NCI-H2029 treated with DMSO at 0.1 percent for 48 hours (cell line): ENCODE data around the gene FBXL16.

Experiments
- DNase-seq: peaks from one replicate; lab custom pipeline; 2025; lab: John Stamatoyannopoulos, UW

FBXL16 gene

DNA sequence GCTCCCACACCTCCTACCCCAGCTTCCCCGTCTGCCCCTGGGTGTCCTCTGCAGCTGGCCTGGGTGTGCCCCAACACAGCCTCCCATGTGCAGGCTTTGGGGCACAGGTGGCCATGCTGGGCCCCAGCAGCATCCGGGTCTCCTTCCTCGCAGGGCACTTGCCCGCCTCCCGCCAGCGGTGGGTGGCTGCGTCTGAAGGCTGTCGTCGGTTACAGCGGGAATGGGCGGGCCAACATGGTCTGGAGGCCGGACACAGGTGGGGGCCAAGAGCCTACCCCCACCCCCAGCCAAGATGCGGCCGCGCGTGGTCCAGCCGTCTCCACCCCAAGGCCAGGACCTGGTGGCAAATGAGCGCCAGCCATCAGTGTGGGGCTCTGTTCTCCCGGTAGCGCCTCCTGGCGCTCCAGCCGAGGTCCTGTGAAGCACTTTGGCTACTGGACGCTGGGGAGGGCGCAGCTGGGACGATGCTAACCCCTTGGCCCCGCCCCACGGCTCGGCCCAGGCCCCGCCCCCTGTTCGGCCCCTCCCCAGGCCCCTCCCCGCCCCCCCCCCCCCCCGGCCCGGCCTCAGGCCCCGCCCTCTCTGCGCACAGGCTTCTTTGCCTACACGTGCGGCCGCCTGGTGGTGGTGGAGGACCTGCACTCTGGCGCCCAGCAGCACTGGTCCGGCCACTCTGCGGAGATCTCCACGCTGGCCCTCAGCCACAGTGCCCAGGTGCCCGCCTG lies 45.0 kb downstream of the FBXL16 start:
- DNase-seq, result peak; percentile 48

DNA sequence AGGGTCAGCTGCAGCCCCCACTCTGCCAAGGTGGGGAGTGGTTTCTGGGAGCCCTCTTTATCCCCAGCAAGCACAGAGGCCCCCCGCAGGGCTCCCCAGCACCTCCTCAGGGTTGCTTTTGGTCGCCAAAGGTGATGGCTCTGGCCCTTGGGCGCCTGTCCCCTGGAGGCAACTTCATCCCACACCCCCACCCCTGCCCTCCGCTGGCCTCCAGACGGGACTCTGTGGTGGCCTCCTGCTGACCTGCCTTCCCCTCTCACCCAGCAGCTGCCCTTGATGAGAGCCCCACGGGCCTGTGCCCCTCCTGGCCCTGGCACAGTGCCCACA lies 45.5 kb downstream of the FBXL16 start:
- no peak for DNase-seq

DNA sequence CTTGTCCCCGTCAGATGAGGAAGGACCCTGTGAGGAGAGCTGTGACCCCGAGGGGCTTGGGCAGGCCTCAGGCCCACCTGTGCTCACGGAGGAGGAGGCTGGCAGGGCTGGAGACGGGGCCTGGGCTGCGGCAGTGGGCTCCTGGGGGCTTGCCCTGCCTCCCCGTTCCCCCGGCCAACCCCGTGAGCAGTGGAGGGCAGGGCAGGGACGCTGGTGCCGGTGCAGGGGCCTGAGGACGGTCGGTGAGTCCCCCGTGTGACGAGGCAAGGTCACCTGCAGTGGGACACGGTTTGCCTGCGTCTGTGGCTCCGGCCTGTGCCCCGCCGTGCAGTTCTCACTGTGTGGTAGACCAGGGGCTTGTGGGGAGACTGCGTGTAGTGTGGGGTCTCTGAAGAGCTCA lies 46.0 kb downstream of the FBXL16 start:
- DNase-seq, result no peak

DNA sequence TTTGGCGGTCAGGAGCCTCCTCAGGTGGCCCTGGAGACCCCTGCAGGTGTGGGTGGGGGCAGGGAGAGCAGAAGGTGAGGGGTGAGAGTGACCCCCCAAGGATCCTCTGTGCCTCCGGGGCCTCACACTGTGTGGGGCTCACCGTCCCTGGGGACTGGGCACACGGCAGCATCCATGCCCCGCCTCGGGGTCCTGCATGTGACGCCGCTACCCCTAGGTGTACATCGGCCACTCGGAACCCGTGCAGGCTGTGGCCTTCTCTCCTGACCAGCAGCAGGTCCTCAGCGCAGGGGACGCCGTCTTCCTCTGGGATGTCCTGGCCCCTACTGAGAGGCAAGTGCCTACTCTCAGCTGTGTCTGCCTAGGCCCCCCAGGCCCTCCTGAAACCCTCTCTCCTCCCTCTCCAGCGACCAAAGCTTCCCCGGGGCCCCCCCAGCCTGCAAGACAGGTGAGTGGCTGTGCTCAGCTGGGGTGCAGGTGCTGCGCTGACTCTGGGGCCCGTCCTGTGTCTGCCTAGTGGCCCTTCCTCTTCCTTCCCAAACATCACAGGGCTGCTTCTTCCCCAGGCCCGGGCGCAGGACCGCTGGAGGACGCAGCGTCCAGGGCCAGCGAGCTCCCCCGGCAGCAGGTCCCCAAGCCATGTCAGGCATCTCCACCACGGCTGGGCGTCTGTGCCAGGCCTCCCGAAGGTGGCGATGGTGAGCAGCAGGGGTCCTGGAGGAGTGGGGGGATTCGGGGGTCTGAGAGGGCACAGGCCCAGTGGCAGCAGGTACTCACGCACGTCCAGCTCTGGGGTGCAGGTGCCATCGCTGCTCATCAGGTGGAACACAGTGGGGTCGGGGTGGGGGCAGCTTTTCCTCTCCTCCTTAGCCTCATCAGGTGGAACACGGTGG lies 46.7 kb downstream of the FBXL16 start:
- DNase-seq, result no peak

DNA sequence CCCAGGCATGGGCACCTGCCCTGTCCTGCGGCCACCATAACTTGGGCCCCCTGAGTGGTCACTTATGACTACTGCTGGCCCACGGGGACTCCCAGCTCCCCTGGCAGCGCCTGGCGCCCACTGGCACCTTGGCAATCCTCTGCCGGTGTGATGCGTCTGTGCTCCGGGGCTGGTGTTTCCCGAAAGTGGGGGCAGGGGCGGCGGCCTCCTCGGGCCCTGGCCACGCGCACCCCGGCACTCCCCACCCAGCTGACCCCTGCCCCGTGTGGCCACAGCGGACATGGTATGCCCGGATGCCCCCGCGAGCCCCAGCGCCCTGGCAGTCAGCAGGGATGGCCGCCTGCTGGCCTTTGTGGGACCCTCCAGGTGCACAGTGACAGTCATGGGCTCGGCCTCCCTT lies 48.1 kb downstream of the FBXL16 start:
- DNase-seq, result no peak

DNA sequence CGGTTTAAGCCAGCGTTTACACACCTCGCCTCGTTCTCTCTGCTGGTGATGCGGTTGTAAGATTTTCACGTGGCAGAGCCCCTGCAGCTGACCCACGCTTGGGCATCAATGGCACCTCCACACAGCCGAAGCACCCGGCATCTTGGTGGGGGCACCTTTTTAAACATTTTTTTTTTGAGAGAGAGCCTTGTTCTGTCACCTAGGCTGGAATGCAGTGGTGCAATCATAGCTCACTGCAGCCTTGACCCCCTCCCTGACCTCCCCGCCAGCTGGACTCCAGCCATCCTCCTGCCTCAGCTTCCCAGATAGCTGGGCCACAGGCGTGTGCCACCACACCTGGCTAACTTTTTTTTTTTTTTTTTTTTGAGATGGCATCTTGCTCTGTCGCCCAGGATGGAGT lies 51.6 kb downstream of the FBXL16 start:
- no peak for DNase-seq

DNA sequence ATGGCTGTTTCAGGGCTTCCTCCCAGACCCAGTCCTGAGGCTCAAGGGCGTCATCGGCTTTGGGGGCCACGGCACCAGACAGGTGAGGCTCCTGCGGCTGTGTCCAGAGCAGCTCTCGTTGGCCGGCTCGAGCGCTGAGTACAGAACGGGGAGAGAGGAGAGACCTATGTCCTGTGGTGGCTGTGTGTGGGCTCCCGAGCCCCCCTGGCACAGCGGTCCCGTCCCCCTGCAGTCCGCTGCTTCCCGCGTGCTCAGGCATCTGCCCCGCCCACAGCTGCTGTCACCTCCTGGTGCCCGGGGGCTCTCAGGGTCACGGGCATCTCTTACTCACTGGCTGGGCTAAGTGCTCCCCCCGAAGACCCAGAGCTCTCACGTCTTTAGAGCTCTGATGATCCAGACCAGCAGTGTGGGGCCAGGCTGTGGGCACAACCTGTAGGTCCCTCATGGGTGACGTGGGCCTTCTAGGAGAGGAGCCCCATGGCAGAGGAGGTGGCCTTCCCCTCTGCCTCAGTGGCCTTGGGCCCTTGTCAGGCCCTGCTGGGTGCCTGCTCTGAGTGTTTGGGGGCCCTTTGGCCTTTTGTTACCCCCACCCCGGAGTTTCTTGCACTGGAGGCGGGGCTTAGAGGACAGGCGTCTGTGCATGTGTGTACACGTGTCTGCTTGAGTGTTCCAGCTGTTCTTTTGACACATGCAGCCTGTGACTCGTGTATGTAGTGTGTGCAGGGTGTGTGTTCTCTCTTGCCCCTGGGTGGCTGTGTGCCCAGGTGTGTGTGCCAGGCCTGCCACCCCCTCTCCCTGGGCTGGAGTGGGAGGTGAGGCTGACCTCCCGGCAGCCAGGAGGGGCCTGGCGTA lies 52.9 kb downstream of the FBXL16 start:
- no peak for DNase-seq

DNA sequence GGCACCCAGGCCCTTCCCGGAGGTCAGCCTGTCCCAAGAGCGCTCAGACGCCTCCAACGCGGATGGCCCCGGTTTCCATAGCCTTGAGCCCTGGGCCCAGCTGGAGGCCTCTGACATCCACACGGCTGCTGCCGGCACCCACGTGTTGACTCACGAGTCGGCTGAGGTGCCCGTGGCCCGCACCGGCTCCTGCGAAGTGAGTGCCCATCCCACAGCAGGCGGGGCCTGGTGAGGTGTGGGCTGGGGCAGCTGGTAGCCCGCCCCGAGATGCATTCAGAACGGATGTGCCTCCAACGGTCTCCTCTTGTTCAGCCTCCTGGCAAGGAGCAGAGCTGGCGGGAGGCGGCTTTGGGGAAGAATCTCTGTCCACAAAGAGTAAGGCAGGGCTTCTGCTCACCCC lies 53.8 kb downstream of the FBXL16 start:
- DNase-seq, result no peak

DNA sequence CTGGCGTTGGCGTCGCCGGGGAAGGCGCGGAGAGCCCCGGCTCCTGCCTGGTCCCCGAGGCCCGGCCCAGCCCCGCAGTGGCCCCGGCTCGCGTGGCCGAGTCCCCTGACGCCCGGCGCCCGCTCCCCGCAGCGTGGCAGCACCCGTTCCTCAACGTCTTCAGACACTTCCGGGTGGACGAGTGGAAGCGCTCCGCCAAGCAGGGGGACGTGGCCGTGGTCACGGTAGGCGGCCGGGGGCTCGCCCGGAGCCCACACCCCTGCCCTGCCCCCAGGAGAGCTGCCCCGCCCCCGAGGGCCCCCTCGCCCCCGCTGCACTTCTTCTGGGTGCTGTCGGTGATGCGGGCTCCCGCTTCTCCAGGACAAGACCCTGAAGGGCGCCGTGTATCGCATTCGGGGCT lies 56.0 kb downstream of the FBXL16 start:
- DNase-seq, result no peak

DNA sequence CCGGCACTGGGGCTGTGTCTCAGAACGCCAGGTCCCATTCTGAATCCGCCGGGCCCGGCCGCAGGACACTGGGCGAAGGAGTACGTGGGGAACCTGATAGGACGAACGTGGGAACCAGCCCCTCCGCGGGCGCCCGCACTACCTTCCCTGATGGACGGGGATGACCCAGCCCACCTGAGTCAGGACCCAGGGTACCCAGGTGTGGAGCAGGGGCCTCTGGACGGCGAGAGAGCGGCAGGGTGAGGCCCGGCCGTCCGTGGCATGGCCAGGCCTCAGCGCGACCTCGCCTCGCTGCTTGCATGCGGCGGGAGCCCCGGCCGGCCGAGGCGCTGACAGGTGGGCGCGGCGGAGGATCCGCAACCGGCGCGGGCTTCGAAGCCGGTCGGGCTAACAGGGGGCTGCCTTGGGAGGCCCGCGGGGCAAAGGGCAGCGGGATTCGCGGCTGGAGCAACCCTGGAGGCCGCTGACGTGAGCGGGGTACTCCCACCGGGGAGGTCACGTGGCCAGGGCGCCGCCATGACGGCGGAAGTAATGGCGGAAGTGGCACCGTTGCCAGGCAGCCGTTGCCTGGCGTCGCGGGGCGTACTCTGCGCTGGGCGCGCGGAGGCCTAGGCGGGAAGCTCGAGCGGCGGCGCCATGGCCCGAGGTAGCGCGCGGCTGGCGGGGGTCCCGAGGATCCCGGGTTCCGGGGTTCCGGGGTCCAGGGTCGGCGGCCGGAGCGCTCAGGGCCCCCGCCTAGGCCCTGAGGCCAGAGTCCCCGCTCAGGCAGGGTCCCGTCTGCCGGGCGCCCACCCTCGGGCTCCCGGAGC lies 56.6 kb downstream of the FBXL16 start, which contains the start of gene WDR90:
WDR90 (plus strand) TSS at position 585 of the 809 bp plus-strand sequence; CDS start at position 637, 52 bp downstream.
- peak; percentile 30 for DNase-seq

DNA sequence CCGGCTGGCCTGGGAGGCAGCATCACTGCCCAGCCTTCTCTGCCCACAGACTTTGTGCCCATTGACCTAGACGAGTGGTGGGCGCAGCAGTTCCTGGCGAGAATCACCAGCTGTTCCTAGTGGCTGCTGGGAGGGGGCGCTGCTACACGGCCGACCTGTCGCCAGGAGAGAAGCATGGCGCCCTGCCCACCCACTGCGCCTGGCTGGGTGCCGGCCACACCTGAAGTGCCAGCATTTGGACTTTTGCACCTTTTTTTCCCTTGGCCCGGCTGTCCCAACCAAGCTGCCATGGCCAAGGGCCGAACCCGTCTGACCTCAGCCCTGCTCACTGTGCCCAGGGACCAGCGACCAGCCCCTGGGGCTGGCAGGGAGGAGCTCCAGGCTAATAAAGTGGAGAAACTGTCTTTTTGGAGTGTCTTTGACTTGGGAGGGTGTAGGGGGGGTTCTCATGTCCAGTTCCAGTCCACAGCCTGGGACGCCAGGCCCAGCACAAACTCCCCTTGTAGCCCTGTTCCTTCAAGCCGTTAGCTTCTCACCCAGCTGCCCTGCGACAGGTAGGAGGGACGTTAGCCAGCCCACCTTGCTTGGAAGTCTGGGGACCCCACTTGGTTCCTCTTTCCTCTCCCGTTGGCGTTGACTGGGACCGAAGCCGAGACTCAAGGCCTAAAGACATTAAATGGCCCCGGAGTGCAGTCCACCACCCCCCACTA lies 57.4 kb downstream of the FBXL16 start:
- DNase-seq, result peak; percentile 11

DNA sequence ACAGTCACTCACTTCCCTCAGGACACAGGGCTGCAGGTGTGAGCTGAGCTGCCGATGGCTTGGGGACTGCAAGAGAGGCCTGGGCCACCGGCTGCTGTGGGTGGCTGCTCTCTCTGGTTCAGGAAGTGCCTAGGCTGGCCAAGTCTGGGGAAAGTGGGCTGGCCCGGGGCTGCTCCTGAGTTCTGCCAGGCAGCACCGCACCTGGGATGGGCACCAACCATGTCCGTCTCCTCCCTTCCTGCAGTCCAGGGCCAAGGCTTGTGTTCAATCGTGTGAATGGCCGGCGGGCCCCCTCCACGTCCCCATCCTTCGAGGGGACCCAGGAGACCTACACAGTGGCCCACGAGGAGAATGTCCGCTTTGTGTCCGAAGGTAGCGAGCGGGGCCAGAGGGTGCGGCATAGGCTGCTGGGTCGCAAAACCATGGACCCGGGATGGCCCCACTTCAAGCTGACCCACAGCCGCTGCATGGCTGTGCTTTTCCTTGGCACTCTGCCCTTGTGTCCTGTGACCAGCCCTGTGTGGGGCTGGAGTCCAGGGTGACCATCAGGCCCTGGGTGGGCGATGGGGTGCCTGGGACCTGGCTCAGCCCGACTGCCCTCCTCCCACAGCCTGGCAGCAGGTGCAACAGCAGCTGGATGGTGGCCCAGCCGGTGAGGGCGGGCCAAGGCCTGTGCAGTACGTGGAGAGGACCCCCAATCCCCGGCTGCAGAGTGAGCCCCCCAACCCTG lies 58.3 kb downstream of the FBXL16 start:
- no peak for DNase-seq

DNA sequence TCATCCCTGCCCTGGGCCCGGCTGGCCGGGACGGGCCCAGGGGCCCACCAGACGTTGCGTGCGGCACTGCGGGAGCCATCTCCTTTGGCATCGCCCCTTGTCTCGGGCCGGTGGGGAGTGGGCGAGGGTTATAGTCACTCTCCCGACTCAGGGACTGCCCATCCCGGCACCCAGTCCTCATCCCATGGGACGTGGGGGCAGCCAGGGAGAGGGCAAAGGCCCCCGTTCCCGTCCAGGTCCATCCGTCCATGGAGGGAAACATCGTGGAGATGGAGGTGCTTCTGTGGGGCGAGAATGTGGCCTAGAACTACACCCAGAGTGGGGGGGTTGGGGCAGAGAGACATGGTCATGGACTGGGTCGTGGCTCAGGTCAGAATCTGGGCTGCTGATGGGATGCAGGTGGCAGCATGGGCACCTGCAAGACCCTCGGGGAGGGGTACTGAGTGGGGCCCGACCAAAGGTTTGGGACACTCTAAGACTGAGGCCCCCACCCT lies 58.9 kb downstream of the FBXL16 start:
- DNase-seq, result no peak

DNA sequence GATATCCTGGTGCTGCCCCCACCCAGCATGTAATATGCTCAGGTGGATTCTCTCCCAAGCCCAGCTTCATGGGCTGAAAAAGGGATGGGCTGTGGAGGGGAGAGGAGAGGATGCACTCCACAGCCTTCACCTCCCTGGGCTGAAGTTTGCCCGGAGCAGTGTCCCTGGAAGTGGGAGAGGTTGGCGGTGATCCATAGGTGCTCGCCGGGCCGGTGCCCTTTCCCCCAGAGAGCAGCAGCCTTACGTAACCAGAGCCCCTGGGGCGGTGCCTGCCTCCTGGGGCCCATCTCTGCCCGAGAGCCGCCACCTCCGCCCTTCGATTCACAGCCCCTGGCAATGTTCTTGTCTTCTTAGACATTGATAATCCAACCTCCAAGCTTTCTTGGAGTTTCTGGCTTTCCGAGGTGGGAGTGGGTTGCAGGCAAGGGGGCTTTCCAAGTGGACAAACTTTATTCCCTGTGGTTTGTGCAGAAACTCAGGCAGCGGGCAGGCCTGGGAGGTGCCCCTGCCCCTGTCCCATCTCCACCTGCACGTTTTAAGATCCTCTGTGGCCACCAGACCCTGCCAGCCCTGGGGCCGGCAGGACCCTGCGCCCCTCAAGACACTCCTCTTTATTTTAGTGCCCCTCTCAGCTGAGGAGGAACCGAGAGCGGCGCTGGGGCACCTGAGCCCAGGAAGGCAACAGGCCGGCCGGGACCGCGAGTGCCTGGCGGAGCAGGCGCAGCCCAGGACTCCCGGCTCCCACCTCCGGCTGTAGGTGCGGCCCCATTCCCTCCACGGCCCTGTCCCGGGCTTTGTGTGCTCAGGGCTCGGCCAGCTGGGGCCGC lies 59.5 kb downstream of the FBXL16 start:
- DNase-seq, result no peak

DNA sequence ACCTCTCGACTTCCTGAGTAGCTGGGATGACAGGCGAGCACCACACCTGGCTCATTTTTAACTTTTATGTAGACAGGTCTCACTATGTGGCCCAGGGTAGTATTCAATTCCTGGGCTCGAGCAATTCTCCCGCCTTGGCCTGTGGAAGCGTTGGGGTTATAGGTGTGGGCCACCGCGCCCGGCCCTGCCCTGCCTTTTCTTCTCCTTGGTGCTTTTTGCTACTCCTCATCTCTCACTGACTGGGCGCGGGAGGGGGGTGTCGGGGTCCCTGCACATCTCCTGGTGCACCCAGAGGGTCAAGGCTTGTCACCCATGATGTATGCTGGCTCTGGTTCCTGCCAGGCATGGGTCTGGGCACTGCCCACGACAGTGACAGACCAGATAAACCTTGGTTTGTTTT lies 61.0 kb downstream of the FBXL16 start:
- DNase-seq, result no peak

DNA sequence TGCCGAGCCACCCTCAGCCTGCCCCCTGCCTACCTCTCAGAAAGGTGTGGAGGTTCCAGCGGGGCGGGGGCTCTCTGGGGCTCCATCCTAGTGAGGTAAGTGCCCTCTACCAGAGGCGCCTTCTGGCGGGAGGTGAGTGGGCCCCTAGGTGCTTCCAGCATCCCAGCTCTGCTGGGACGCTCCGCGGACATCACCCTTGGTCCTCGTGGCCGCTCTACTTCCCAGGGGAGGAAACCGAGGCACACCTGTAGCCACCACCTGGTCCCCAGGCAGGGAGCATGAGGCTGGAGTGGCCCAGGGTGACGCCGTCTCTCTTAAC lies 62.6 kb downstream of the FBXL16 start:
- DNase-seq, result no peak
